ENCODE data around the gene KANK4. TPM values are rescaled to one million over a fixed set of nuclear protein-coding genes. Genes with fewer than 3 reads are reported as not detected.

The KANK4 gene
- total RNA-seq, 4 donors from 2014 or later = 0.16 TPM; not detected in 3

- ATAC-seq = no peak
- in situ Hi-C loops (cut with MboI; ENCODE audit: low sequenced_read_pairs in 4 of 4) = no loop called here
Measured at GRCh38 chr1:62341089-62341488, 21.9 kb upstream of the KANK4 start.

GRCh38 chr1:62337706-62338631 lies 18.7 kb upstream of the KANK4 start:
- in situ Hi-C loops (cut with MboI; ENCODE audit: low sequenced_read_pairs in 4 of 4) = no loop called here
- no peak overlapping the region for H3K4me3 ChIP-seq
- no peaks in the 10 kb centered on the region for H3K27me3 ChIP-seq
- ATAC-seq (no peak), DNase-seq (no peak)
- no peaks in the 10 kb centered on the region for H3K9me3 ChIP-seq
- TF ChIP-seq POLR2A (IDR thresholded peaks at IDR 0.05) (no peak), CTCF (IDR thresholded peaks at IDR 0.05 in 4 of 5, conservative IDR thresholded peaks at IDR 0.05 in 1 of 5) (no peak)
- peaks cover 0 to 22% of the 10 kb centered on the region in 2 donors for H3K4me1 ChIP-seq
- intact Hi-C loops (cut with DNase I; ENCODE audit: low total_unique reads) = no loop called here
- no peaks in the 10 kb centered on the region for H3K36me3 ChIP-seq
- H3K27ac ChIP-seq = no peak overlapping the region

More at GRCh38 chr1:62341089-62341488, 21.9 kb upstream of the KANK4 start:
- H3K9me3 ChIP-seq = no peaks in the 10 kb centered on the region
- H3K36me3 ChIP-seq = no peaks in the 10 kb centered on the region
- intact Hi-C loops (cut with DNase I; ENCODE audit: low total_unique reads) = no loop called here
- H3K4me3 ChIP-seq = no peak overlapping the region
- no peak for DNase-seq
- H3K4me1 ChIP-seq = peaks cover 0 to 22% of the 10 kb centered on the region in 2 donors
- no peak overlapping the region for H3K27ac ChIP-seq
- no peaks in the 10 kb centered on the region for H3K27me3 ChIP-seq
- TF ChIP-seq POLR2A (IDR thresholded peaks at IDR 0.05) = no peak
- TF ChIP-seq CTCF (IDR thresholded peaks at IDR 0.05 in 4 of 5, conservative IDR thresholded peaks at IDR 0.05 in 1 of 5) = no peak

DNA sequence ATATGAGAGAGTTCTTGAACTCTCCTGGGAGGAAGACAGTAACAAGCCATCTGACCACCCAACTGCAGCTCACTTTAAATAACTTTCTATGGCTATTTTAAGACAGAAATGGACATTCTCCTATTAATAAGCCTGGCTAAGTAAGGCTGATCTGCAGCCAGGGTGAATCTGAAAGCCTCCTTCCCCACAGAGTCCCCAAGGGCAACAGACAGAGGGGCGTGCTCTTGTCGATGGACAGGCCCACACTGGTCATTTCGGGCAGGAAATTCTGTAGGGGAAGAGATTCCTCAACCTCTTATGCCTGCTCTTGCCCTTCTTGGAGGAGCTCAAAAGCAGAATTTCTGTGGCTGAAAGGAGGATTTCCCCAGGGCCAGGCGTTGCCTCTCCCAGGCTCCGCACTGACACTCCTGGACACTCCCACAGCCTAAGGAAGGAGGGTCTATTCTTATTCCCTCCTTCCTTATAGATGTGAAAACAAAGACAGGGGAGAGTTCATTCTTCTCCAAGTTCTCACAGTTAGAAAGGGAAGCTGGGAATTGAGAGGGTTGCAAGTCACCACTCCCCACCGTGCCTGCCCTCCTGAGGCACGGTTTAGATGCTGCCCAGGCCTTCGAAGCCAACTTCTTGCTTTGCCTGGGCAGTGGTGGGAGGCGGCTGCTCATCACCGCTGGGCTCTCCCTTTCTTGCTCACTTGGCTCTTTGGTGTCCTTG lies 17.9 kb upstream of the KANK4 start:
- no peaks in the 10 kb centered on the region for H3K9me3 ChIP-seq
- in situ Hi-C loops (cut with MboI; ENCODE audit: low sequenced_read_pairs in 4 of 4) (no loop called here), intact Hi-C loops (cut with DNase I; ENCODE audit: low total_unique reads) (no loop called here)
- ATAC-seq (peak in 1 of 2 donors; percentile 19), DNase-seq (no peak)
- H3K36me3 ChIP-seq = no peaks in the 10 kb centered on the region
- no peaks in the 10 kb centered on the region for H3K27me3 ChIP-seq
- TF ChIP-seq POLR2A (IDR thresholded peaks at IDR 0.05) (no peak), CTCF (IDR thresholded peaks at IDR 0.05 in 4 of 5, conservative IDR thresholded peaks at IDR 0.05 in 1 of 5) (no peak)
- peaks cover 0 to 22% of the 10 kb centered on the region in 2 donors for H3K4me1 ChIP-seq
- no peak overlapping the region for H3K4me3 ChIP-seq
- no peak overlapping the region for H3K27ac ChIP-seq

DNA sequence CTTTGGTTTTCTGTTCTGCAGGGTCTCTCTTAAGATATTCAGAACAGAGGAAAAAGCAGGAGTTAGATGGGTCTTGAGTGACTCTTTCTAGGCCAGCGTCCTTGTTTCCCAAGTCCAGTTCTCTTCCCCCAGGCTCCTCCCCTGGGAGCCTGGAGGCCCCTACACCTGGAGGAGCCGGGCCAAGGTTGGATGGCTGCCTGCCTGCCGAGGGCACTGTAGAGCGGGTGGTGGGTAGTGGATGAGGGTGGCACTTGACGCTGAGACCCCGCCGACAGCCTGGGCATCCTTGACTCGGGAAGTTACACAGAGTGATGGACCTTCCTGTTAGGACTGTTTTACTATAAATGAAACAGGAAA lies 17.4 kb upstream of the KANK4 start:
- no peak overlapping the region for H3K4me3 ChIP-seq
- no peak for ATAC-seq
- in situ Hi-C loops (cut with MboI; ENCODE audit: low sequenced_read_pairs in 4 of 4) = no loop called here

More for the DNA sequence above, 17.4 kb upstream of the KANK4 start:
- Histone ChIP-seq H3K9me3 (no peaks in the 10 kb centered on the region), H3K27ac (no peak overlapping the region), H3K36me3 (no peaks in the 10 kb centered on the region), H3K27me3 (no peaks in the 10 kb centered on the region), H3K4me1 (peaks cover 0 to 22% of the 10 kb centered on the region in 2 donors)
- DNase-seq = no peak
- intact Hi-C loops (cut with DNase I; ENCODE audit: low total_unique reads) = no loop called here
- TF ChIP-seq POLR2A (IDR thresholded peaks at IDR 0.05) (no peak), CTCF (IDR thresholded peaks at IDR 0.05 in 4 of 5, conservative IDR thresholded peaks at IDR 0.05 in 1 of 5) (no peak)

Data from gastrocnemius medialis (tissue), 4 donors.